ENCODE measurements around the gene CA5A. TPM values are rescaled to one million over a fixed set of nuclear protein-coding genes. Genes with fewer than 3 reads are reported as not detected.

Gene CA5A
- total RNA-seq, 1 experiment from 2014 or later: 1.7 TPM

- Mint-ChIP-seq H3K9me3 (ENCODE audit: unreplicated experiment) (no peaks in the 10 kb centered on the region), H3K27me3 (ENCODE audit: insufficient read depth, unreplicated experiment) (no peaks in the 10 kb centered on the region), H3K27ac (ENCODE audit: unreplicated experiment) (peak overlapping the region; percentile 13), H3K4me3 (ENCODE audit: unreplicated experiment) (no peak overlapping the region), H3K36me3 (ENCODE audit: insufficient read depth, unreplicated experiment) (peaks cover 100% of the 10 kb centered on the region), H3K4me1 (ENCODE audit: low read depth, unreplicated experiment) (peaks cover 7% of the 10 kb centered on the region)
- DNase-seq: no peak
- peaks cover 14% of the 10 kb centered on the region; the same call in 1 of the 2 replicates for H3K4me1 ChIP-seq
- POLR2A ChIA-PET: no interaction called here
- H3K27me3 ChIP-seq (replicated peaks; ENCODE audit: control insufficient read depth, insufficient read depth, low read length): no peaks in the 10 kb centered on the region
- no TSS peak for BruUV-seq (replicated peaks)
- peaks cover 10% of the 10 kb centered on the region for H3K36me3 ChIP-seq (ENCODE audit: control insufficient read depth, insufficient read depth, low read length)
- CTCF ChIA-PET: interaction anchor here (0.6 to 1.6 kb wide), 3 partner anchors 9 to 61 kb away, joined by 3 to 5 read pairs (median 4); no protein-coding TSS in a partner anchor
- TF ChIP-seq, protein P1, sequence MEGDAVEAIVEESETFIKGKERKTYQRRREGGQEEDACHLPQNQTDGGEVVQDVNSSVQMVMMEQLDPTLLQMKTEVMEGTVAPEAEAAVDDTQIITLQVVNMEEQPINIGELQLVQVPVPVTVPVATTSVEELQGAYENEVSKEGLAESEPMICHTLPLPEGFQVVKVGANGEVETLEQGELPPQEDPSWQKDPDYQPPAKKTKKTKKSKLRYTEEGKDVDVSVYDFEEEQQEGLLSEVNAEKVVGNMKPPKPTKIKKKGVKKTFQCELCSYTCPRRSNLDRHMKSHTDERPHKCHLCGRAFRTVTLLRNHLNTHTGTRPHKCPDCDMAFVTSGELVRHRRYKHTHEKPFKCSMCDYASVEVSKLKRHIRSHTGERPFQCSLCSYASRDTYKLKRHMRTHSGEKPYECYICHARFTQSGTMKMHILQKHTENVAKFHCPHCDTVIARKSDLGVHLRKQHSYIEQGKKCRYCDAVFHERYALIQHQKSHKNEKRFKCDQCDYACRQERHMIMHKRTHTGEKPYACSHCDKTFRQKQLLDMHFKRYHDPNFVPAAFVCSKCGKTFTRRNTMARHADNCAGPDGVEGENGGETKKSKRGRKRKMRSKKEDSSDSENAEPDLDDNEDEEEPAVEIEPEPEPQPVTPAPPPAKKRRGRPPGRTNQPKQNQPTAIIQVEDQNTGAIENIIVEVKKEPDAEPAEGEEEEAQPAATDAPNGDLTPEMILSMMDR (IDR thresholded peaks at IDR 0.05; ENCODE audit: insufficient read depth in 1 of 2, low read depth in 1 of 2, low read length in 1 of 2, severe bottlenecking in 1 of 2, unreplicated experiment in 1 of 2): peak in 1 of 2 experiments; percentile 6
- intact Hi-C loops (cut with micrococcal nuclease; ENCODE audit: unreplicated experiment): no loop called here
- H3K9me3 ChIP-seq: no peaks in the 10 kb centered on the region
- no peak overlapping the region for H3K4me3 ChIP-seq (ENCODE audit: low read depth, low read length)
Measured at GRCh38 chr16:87840271-87840978, 95.9 kb downstream of the CA5A start.

DNA sequence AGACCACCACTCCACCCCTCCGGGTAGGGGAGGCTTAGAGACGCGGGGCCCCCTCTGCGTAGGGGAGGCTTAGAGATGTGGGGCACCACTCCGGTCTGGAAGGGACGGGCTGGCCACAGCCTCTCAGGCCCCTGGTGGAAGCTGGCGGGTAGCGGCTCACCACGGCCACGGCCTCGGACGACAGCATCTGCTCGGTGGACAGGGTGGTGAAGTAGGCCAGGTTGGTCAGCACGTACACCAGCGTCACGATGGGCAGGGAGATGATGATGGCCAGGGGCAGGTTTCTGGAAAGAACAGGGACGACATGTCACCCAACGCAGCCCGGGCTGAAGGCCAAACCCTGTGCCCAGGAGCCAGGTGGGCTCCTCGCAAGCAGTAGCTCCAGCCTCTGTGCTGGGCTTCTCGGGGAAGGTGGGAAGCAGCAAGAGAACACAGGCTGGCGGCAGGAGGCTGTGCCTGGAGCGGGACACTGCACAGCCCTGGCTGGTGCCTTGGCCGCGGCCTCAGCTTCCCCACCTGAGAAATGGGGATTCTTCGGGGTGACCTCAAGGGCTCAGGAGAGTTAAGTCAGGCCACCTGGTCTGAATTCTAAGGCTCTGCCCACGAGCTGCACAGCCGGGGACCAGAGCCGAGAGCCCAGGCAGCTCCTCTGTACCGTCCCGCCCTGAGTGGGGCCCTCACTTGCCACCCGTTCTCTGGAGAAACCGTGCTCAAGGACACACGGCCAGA is 96.6 kb downstream of the CA5A start:
- peaks cover 4% of the 10 kb centered on the region for H3K4me1 Mint-ChIP-seq (ENCODE audit: low read depth, unreplicated experiment)
- peaks cover 100% of the 10 kb centered on the region for H3K36me3 Mint-ChIP-seq (ENCODE audit: insufficient read depth, unreplicated experiment)
- no peak overlapping the region for H3K4me3 Mint-ChIP-seq (ENCODE audit: unreplicated experiment)
- DNase-seq: no peak
- Histone ChIP-seq H3K4me3 (ENCODE audit: low read depth, low read length) (no peak overlapping the region), H3K9me3 (no peaks in the 10 kb centered on the region), H3K4me1 (peaks cover 14% of the 10 kb centered on the region; the same call in 1 of the 2 replicates), H3K36me3 (ENCODE audit: control insufficient read depth, insufficient read depth, low read length) (peaks cover 13% of the 10 kb centered on the region), H3K27me3 (replicated peaks; ENCODE audit: control insufficient read depth, insufficient read depth, low read length) (no peaks in the 10 kb centered on the region)
- intact Hi-C loops (cut with micrococcal nuclease; ENCODE audit: unreplicated experiment): no loop called here
- ChIA-PET CTCF (interaction anchor here (0.5 to 1.6 kb wide), 4 partner anchors 10 to 75 kb away, joined by 3 to 5 read pairs (median 4); no protein-coding TSS in a partner anchor), POLR2A (no interaction called here)
- TF ChIP-seq, protein P1 (IDR thresholded peaks at IDR 0.05; ENCODE audit: insufficient read depth in 1 of 2, low read depth in 1 of 2, low read length in 1 of 2, severe bottlenecking in 1 of 2, unreplicated experiment in 1 of 2): no peak
- H3K27ac Mint-ChIP-seq (ENCODE audit: unreplicated experiment): peak overlapping the region; percentile 13
- H3K27me3 Mint-ChIP-seq (ENCODE audit: insufficient read depth, unreplicated experiment): no peaks in the 10 kb centered on the region
- H3K9me3 Mint-ChIP-seq (ENCODE audit: unreplicated experiment): no peaks in the 10 kb centered on the region
- BruUV-seq (replicated peaks): no TSS peak
